DOHH2 (cell line): ENCODE results near the gene CAPN15.

Experiments
- H3F3A ChIP-seq: fragments of 200-600 bp; sonication (generic), shearing (Covaris generic); 2 replicates; pipeline ENCODE4 v1.6.0; 2016; ENCODE audit warnings: antibody characterized with exemption, mild to moderate bottlenecking; ENCODE audit not compliant: control insufficient read depth, insufficient read depth
- H3K27ac ChIP-seq: fragments of 200-600 bp; sonication (generic); 2 replicates; pipeline ENCODE4 v1.5.1; 2014; ENCODE audit warnings: low read depth, mild to moderate bottlenecking, low read length, moderate library complexity
- H3K27me3 ChIP-seq: fragments of 200-600 bp; sonication (generic); 2 replicates; pipeline ENCODE4 v1.6.1; 2014; ENCODE audit warnings: mild to moderate bottlenecking, low read length, mixed read lengths; ENCODE audit not compliant: control insufficient read depth
- H3K36me3 ChIP-seq: fragments of 200-600 bp; sonication (generic); 2 replicates; pipeline ENCODE4 v1.6.1; 2014; ENCODE audit warnings: mild to moderate bottlenecking, low read length, moderate library complexity, mixed read lengths; ENCODE audit not compliant: control insufficient read depth
- H3K4me1 ChIP-seq: fragments of 200-600 bp; sonication (generic); 2 replicates; pipeline ENCODE4 v1.6.1; 2014; ENCODE audit warnings: mild to moderate bottlenecking, low read length, mixed read lengths; ENCODE audit not compliant: control insufficient read depth
- H3K4me2 ChIP-seq: fragments of 200-600 bp; sonication (generic); 2 replicates; pipeline ENCODE4 v1.6.0; 2014; ENCODE audit warnings: mild to moderate bottlenecking, low read length, moderate library complexity
- H3K4me3 ChIP-seq: fragments of 200-600 bp; sonication (generic); 2 replicates; pipeline ENCODE4 v1.5.1; 2014; ENCODE audit warnings: mild to moderate bottlenecking, low read length, mixed read lengths
- H3K79me2 ChIP-seq: fragments of 200-600 bp; sonication (generic); 2 replicates; pipeline ENCODE4 v1.6.1; 2014; ENCODE audit warnings: mild to moderate bottlenecking, low read length, mixed read lengths; ENCODE audit not compliant: control insufficient read depth
- H3K9me2 ChIP-seq: fragments of 200-600 bp; sonication (generic); replicated peaks from 2 replicates; pipeline ENCODE4 v1.6.1; 2014; ENCODE audit warnings: mild to moderate bottlenecking, low read length, mixed read lengths; ENCODE audit not compliant: control insufficient read depth
- H3K9me3 ChIP-seq: fragments of 200-600 bp; sonication (generic); 2 replicates; pipeline ENCODE4 v1.6.1; 2014; ENCODE audit warnings: antibody characterized with exemption, low read length, mixed read lengths; ENCODE audit not compliant: control insufficient read depth, insufficient read depth
- H4K20me1 ChIP-seq: fragments of 200-600 bp; sonication (generic); 2 replicates; pipeline ENCODE4 v1.6.0; 2014; ENCODE audit warnings: low read depth, mild to moderate bottlenecking, antibody characterized with exemption, low read length, moderate library complexity; ENCODE audit not compliant: control insufficient read depth, insufficient read depth
- EZH2phosphoT487 ChIP-seq: fragments of 200-600 bp; sonication (generic); IDR thresholded peaks from 2 replicates; pipeline ENCODE4 v1.6.1; 2017; ENCODE audit warnings: borderline replicate concordance, mild to moderate bottlenecking, antibody characterized with exemption, low read length, moderate library complexity, mixed read lengths
- TF ChIP-seq, protein P1 (sequence below): fragments of 200-600 bp; sonication (generic); IDR thresholded peaks from one replicate; pipeline ENCODE4 v1.5.1; 2014; ENCODE audit warnings: antibody characterized with exemption, mild to moderate bottlenecking, low read depth, low read length; ENCODE audit not compliant: poor library complexity, severe bottlenecking

The CAPN15 gene

DNA sequence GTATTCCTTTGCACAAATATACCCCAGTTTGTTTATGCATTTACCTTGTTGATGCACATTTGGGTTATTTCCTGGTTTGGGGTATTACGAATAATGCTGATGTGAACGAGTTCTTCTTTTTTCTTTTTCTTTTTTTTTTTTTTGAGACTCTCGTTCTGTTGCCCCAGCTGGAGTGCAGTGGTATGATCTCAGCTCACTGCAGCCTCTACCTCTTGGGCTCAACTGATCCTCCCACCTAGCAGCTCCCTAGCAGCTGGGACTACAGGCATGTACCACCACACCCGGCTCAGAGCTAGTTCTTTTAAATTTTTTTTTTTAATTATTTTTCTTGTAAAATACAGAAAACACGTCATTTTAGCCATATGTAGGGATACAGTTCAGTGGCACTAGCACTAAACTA, 76.4 kb downstream of the CAPN15 start:
- no peak for TF ChIP-seq EZH2phosphoT487
- TF ChIP-seq, protein P1, sequence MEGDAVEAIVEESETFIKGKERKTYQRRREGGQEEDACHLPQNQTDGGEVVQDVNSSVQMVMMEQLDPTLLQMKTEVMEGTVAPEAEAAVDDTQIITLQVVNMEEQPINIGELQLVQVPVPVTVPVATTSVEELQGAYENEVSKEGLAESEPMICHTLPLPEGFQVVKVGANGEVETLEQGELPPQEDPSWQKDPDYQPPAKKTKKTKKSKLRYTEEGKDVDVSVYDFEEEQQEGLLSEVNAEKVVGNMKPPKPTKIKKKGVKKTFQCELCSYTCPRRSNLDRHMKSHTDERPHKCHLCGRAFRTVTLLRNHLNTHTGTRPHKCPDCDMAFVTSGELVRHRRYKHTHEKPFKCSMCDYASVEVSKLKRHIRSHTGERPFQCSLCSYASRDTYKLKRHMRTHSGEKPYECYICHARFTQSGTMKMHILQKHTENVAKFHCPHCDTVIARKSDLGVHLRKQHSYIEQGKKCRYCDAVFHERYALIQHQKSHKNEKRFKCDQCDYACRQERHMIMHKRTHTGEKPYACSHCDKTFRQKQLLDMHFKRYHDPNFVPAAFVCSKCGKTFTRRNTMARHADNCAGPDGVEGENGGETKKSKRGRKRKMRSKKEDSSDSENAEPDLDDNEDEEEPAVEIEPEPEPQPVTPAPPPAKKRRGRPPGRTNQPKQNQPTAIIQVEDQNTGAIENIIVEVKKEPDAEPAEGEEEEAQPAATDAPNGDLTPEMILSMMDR: no peak
- H3K27me3 ChIP-seq: no peaks in the 10 kb centered on the region
- peaks cover 10% of the 10 kb centered on the region; the same call in 1 of the 2 replicates for H3K9me3 ChIP-seq
- no peaks in the 10 kb centered on the region for H3K9me2 ChIP-seq
- H3K4me2 ChIP-seq: no peak overlapping the region
- no peaks in the 10 kb centered on the region for H3K4me1 ChIP-seq
- H3K4me3 ChIP-seq: no peak overlapping the region
- peaks cover 17% of the 10 kb centered on the region for H3K79me2 ChIP-seq
- no peaks in the 10 kb centered on the region for H4K20me1 ChIP-seq
- H3K27ac ChIP-seq: no peak overlapping the region
- peaks cover 4% of the 10 kb centered on the region for H3K36me3 ChIP-seq
- H3F3A ChIP-seq: no peaks in the 10 kb centered on the region
